Measurements from ENCODE around the gene TMPRSS3.

Gene TMPRSS3

GRCh38 chr21:42370894-42371654 is 24.8 kb downstream of the TMPRSS3 start:
- DNase-seq (ENCODE audit: low read depth) = no peak
- no peak for TF ChIP-seq CTCF (IDR thresholded peaks at IDR 0.05; ENCODE audit: insufficient read depth, low read depth, low read length, missing control alignments)
- H3K4me3 ChIP-seq (ENCODE audit: low read length) = no peak overlapping the region

- no peak for TF ChIP-seq CTCF (IDR thresholded peaks at IDR 0.05; ENCODE audit: insufficient read depth, low read depth, low read length, missing control alignments)
- no peak overlapping the region for H3K4me3 ChIP-seq (ENCODE audit: low read length)
- no peak for DNase-seq (ENCODE audit: low read depth)
These were observed 26.0 kb downstream of the TMPRSS3 start for GRCh38 chr21:42369821-42370220.

- H3K4me3 ChIP-seq (ENCODE audit: low read length) = no peak overlapping the region
- DNase-seq (ENCODE audit: low read depth) = no peak
- no peak for TF ChIP-seq CTCF (IDR thresholded peaks at IDR 0.05; ENCODE audit: insufficient read depth, low read depth, low read length, missing control alignments)
These were observed 28.3 kb downstream of the TMPRSS3 start for GRCh38 chr21:42367367-42368165.

GRCh38 chr21:42366292-42367010 is 29.4 kb downstream of the TMPRSS3 start, which contains the start of gene TFF1:
Gene TFF1 (minus strand): TSS chr21:42366535. CDS start chr21:42366495, 40 bp downstream.
- DNase-seq (ENCODE audit: low read depth) = no peak
- TF ChIP-seq CTCF (IDR thresholded peaks at IDR 0.05; ENCODE audit: insufficient read depth, low read depth, low read length, missing control alignments) = no peak
- no peak within 1 kb of the TSS for H3K4me3 ChIP-seq (ENCODE audit: low read length)

- TF ChIP-seq CTCF (IDR thresholded peaks at IDR 0.05; ENCODE audit: insufficient read depth, low read depth, low read length, missing control alignments) = no peak
- DNase-seq (ENCODE audit: low read depth) = no peak
- H3K4me3 ChIP-seq (ENCODE audit: low read length) = no peak overlapping the region
These were observed 30.1 kb downstream of the TMPRSS3 start for GRCh38 chr21:42365770-42366169.

- no peak for DNase-seq (ENCODE audit: low read depth)
- no peak for TF ChIP-seq CTCF (IDR thresholded peaks at IDR 0.05; ENCODE audit: insufficient read depth, low read depth, low read length, missing control alignments)
These were observed 31.5 kb downstream of the TMPRSS3 start for GRCh38 chr21:42364304-42364865.

More at GRCh38 chr21:42364304-42364865, 31.5 kb downstream of the TMPRSS3 start:
- H3K4me3 ChIP-seq (ENCODE audit: low read length) = no peak overlapping the region
